ENCODE results near the gene ZNF18.
"Not testable (repeated sequence)": the region's sequence is repeated elsewhere in the genome, so short reads cannot be mapped to it uniquely, and the experiment has no call there.

The ZNF18 gene

GRCh38 chr17:11986179-11986941 is 10.9 kb downstream of the ZNF18 start:
- DNase-seq (ENCODE audit: low read depth in 3 of 3, low spot score in 1 of 3): no peak

DNA sequence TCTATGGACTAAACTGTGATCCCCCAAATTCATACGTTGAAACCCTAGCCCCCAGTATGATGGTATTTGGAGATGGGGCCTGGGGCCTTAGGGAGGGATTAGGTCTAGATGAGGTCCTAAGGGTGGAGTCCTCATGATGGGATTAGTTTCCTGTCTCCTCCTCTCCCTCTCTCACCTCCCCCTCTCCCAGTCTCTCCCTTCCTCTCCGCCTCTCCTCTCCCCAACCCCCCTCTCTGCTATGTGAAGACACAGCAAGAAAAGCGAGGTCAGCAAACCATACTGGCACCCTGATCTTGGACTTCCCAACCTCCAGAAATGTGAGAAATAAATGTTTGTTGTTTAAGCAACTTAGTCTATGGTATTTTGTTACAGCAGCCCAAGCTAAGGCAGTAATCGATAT is 15.4 kb downstream of the ZNF18 start:
- DNase-seq (ENCODE audit: low read depth in 3 of 3, low spot score in 1 of 3): no peak

DNA sequence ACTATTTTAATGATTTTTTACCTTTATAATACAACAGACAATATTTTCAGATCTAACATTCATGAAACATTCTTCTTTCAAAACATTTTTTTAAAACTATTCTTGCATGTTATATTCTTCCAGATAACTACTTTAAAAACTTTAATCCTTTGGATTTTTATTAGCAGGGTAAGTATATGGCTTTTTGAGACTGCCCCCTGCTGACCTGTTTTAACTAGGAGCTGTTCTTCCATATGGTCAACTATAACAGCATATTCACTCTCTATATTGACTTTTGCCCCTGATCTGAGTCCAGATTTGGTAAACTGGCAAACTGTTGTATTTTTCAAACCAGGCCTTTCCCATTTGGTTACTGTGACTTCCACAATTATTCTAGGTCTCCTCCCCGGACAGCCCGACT is 16.5 kb downstream of the ZNF18 start:
- no peak for DNase-seq (ENCODE audit: low read depth in 3 of 3, low spot score in 1 of 3)

DNA sequence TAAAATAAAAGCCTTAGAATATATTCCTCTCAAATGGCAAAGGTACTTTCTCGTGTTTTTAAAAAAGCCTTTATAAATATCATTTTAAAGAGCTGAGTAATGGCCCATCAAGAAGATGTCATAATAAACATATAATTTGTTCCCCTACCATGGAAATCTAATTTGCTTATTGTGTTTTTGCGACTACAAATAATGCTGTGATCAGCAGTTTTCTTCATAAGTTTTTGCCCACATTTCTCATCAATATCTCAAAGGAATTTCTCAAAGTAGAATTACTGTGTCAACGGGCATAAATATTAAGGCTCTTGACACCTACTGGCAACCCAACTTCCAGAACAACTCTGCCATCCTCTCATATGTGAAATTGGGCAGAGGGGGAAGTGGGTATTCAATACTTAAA is 17.5 kb downstream of the ZNF18 start:
- DNase-seq (ENCODE audit: low read depth in 3 of 3, low spot score in 1 of 3): no peak

DNA sequence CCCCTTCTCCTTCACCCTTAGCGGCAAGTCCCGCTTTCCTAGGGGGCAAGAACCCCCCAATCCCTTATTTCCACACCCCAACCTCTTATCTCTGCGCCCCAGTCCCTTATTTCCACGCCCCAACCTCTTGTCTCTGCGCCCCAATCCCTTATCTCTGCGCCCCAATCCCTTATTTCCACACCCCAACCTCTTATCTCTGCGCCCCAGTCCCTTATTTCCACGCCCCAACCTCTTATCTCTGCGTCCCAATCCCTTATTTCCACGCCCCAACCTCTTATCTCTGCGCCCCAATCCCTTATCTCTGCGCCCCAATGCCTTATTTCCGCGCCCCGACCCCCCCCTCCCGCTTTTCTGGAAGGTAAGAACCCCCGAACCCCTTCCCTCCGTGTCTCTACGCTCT is 24.5 kb downstream of the ZNF18 start:
- DNase-seq (ENCODE audit: low read depth in 3 of 3, low spot score in 1 of 3): not testable (repeated sequence)

- no peak for DNase-seq (ENCODE audit: low read depth in 3 of 3, low spot score in 1 of 3)
Observed at GRCh38 chr17:11969565-11969964, 27.7 kb downstream of the ZNF18 start.

GRCh38 chr17:11954936-11955335 is 42.3 kb downstream of the ZNF18 start:
- no peak for DNase-seq (ENCODE audit: low read depth in 3 of 3, low spot score in 1 of 3)

DNA sequence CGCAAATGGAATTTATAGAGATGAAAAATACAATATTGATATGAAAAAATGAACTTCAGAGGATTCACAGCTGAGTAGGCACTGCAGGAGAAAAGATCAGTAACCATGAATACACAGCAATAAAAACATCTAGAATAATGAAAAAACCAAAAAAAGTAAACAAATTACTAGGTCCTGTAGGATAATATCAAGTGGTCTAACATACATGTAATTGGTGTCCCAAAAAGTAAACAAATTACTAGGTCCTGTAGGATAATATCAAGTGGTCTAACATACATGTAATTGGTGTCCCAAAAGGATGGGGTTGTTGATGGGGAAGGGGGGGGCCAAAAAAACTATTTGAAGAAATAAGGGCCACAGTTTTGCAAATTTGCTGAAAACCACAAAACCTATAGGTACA is 43.4 kb downstream of the ZNF18 start:
- no peak for DNase-seq (ENCODE audit: low read depth in 3 of 3, low spot score in 1 of 3)

- no peak for DNase-seq (ENCODE audit: low read depth in 3 of 3, low spot score in 1 of 3)
Observed at GRCh38 chr17:11952610-11953009, 44.7 kb downstream of the ZNF18 start.

DNA sequence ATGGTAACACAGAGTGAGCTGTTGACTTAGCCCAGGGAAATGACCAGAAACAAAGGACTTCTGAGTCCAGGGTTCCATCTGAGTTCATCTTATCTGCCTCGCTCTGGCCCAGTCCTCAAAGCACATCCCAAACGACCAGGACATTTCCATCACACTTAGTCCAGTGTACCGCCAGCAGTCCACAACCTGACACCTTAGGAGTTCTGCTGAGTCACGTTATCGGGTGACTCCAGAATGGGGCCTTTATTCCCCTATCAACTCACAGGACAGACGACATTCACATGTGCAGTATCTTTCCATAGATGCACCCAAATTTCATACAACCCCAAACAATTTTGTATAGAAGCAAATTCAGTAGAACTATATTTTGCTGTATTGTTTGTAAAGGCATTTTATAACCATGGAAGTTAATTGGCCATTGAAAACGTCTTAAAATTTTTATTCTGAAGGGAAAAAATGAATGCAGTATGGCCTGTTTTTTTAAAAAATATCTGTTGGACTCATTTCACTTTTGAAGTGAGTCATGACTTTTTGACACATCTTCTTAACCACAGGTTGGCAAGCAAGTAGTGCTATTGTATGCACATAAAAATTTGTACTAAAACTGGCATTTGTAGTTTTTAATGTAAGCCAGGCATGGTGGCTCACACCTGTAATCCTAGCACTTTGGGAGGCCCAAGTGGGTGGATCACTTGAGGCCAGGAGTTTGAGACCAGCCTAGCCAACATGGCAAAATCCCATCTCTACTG is 46.3 kb downstream of the ZNF18 start:
- no peak for DNase-seq (ENCODE audit: low read depth in 3 of 3, low spot score in 1 of 3)

GRCh38 chr17:11949571-11949970 is 47.7 kb downstream of the ZNF18 start:
- DNase-seq (ENCODE audit: low read depth in 3 of 3, low spot score in 1 of 3): not testable (repeated sequence)

DNA sequence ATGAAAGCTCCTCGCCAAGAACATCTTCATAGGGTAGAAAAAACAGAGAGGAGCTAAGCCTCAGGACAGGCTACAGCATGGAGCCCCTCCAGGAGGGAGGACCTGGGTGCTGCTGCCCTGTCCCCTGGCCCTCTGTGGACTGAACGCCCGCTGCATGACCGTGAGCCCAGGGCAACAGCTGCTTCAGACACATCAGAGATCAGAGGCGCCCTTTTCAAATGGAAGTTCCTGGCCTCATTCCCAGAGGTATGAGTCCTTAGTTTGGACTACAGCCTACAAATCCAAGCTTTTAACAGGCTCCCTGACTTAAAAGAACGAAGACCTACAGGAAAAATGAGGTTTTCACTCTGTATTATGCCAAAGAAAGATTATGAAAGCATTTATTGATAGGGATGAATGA is 48.5 kb downstream of the ZNF18 start:
- no peak for DNase-seq (ENCODE audit: low read depth in 3 of 3, low spot score in 1 of 3)

GRCh38 chr17:11944587-11944986 is 52.7 kb downstream of the ZNF18 start:
- no peak for DNase-seq (ENCODE audit: low read depth in 3 of 3, low spot score in 1 of 3)

GRCh38 chr17:11943759-11944347 is 53.4 kb downstream of the ZNF18 start:
- no peak for DNase-seq (ENCODE audit: low read depth in 3 of 3, low spot score in 1 of 3)

DNA sequence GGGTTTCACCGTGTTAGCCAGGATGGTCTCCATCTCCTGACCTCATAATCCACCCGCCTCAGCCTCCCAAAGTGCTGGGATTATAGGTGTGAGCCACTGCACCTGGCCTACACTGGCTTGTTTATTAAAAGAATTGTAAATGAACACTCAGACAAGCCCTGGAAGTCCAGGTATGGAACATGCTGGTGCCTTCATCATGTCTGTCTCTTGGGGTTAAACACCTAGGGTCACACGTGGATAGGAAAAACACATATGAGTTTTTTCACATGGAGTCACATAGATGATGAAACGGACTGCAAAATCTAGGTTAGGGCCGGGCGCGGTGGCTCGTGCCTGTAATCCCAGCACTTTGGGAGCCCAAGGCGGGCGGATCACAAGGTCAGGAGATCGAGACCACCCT is 54.2 kb downstream of the ZNF18 start:
- DNase-seq (ENCODE audit: low read depth in 3 of 3, low spot score in 1 of 3): not testable (repeated sequence)

- no peak for DNase-seq (ENCODE audit: low read depth in 3 of 3, low spot score in 1 of 3)
Observed at GRCh38 chr17:11940904-11941303, 56.4 kb downstream of the ZNF18 start.

DNA sequence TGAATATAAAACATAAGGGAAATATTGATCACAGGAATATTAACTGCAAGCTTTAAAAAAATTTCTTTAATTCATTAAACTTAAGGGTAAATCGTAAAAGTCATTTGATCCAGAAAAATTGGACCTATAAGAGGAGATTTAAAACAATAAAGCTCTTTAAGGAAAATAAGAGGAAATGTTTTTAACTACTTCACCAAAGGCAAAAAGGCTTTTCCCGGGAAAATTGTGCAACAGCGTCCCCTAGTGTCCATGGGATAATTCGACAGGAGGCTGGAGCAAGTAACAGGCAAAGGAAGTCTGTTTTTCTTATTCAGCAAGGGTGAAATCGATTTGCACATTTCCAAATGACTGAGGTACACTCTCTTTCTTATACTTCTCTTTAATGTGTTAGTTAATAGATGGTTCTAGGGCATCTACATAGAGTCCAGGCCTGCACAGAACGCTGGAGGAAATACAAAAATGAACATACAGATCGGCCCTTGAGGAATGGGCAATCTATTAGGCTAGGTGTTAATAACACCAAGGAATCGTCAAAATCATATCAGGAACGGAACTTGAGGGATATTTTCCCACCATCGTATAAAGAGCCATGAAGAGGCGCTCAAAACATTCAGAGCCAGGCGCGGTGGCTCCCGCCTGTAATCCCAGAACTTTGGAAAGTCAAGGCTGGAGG is 61.4 kb downstream of the ZNF18 start:
- DNase-seq (ENCODE audit: low read depth in 3 of 3, low spot score in 1 of 3): no peak

DNA sequence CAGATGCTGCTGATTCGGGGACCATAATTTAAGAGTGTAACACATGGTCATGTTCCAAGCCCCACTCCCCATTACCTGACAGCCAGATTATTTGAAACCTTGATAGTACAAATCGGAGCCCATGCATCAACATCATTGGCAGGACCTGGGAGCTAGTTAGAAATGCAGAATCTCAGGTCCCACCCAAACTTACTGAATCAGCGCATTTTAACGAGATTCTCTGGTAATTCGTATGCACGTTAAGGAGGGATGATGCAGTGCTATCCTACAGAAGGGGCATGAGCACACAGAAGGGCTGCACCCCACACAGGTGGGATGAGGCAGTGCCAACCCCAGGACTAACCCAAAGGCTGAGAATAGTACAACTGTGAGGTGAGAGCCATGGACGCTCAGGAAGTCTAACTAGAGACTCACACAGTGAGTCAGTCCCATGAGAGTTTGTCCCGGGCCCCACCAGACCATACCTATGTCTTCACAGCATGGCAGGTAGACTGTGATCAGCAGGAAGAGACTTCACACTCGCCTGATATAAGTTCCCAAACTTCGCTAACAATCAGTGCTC is 64.9 kb downstream of the ZNF18 start:
- no peak for DNase-seq (ENCODE audit: low read depth in 3 of 3, low spot score in 1 of 3)

DNA sequence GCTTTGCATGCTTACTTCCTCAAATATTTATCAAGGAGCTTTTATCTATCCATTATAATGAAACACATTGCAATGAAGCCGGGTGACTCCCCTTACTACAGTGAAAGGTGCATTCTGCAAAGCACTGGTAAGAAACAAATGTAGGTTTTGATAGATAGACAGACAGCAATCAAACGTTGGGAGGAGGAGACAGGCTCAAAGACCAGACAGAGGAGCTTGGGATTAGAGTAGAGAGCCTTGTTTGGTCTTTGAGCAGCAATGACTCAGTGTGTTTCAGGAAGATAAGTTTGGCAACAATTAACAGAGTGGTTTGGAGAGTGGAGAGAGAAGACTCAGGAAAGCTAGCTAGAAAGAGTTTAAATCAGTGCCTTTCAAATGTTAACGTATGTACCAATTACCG is 68.8 kb downstream of the ZNF18 start:
- no peak for DNase-seq (ENCODE audit: low read depth in 3 of 3, low spot score in 1 of 3)

Measured in stimulated activated CD4-positive, alpha-beta T cell treated with anti-CD3 and anti-CD28 coated beads, TNF-alpha, amount 100 ng/mL, for 1 hour (primary cell).